Fibroblast of lung (primary cell): Measurements from ENCODE around the gene SEPTIN2.

Experiments
- EZH2 ChIP-seq: IDR thresholded peaks from 2 replicates; pipeline ENCODE4 v1.5.1; 2012; ENCODE audit warnings: low read length, control low read depth, mild to moderate bottlenecking; ENCODE audit errors: missing control alignments
- TF ChIP-seq, protein P1 (sequence below), 2 donors: IDR thresholded peaks in 1 of 2; conservative IDR thresholded peaks in 1 of 2; 1 replicate in 1 of 2; 2 replicates in 1 of 2; pipeline ENCODE4 v1.5.1; 2011 to 2012; ENCODE audit warnings: low read length in 2 of 2, control low read depth in 1 of 2, inconsistent platforms in 1 of 2, low read depth in 1 of 2, mild to moderate bottlenecking in 1 of 2

GRCh38 chr2:241289597-241289996 lies 26.1 kb upstream of the SEPTIN2 start:
- TF ChIP-seq, protein P1, sequence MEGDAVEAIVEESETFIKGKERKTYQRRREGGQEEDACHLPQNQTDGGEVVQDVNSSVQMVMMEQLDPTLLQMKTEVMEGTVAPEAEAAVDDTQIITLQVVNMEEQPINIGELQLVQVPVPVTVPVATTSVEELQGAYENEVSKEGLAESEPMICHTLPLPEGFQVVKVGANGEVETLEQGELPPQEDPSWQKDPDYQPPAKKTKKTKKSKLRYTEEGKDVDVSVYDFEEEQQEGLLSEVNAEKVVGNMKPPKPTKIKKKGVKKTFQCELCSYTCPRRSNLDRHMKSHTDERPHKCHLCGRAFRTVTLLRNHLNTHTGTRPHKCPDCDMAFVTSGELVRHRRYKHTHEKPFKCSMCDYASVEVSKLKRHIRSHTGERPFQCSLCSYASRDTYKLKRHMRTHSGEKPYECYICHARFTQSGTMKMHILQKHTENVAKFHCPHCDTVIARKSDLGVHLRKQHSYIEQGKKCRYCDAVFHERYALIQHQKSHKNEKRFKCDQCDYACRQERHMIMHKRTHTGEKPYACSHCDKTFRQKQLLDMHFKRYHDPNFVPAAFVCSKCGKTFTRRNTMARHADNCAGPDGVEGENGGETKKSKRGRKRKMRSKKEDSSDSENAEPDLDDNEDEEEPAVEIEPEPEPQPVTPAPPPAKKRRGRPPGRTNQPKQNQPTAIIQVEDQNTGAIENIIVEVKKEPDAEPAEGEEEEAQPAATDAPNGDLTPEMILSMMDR (conservative IDR thresholded peaks at IDR 0.05 in 1 of 2, IDR thresholded peaks at IDR 0.05 in 1 of 2; ENCODE audit: low read depth in 1 of 2, low read length in 2 of 2) = no peak
- no peak for TF ChIP-seq EZH2
